ENCODE measurements around the gene NGEF.
"Not testable (repeated sequence)": the region's sequence is repeated elsewhere in the genome, so short reads cannot be mapped to it uniquely, and the experiment has no call there.

The NGEF gene

DNA sequence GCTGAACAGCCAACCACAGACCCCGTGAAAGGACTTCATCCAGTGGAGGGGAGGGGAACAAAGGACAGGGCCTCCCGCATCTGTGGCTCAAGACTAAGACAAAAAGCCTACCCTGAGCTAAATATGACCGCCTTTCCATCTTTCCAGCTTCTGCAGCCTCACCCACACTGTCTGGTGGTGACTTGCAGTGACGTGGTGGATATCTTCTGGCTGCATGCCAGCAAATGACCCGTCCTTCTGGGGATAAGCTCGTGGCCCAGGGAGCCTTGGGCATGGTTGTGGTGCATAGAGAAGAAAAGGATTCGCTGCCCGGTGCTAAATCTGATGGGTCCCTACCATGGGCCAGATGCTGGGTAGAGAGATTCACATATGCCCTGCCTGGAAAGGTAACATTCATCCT, 8.7 kb upstream of the NGEF start:
- DNase-seq (ENCODE audit: low read depth) = no peak

DNA sequence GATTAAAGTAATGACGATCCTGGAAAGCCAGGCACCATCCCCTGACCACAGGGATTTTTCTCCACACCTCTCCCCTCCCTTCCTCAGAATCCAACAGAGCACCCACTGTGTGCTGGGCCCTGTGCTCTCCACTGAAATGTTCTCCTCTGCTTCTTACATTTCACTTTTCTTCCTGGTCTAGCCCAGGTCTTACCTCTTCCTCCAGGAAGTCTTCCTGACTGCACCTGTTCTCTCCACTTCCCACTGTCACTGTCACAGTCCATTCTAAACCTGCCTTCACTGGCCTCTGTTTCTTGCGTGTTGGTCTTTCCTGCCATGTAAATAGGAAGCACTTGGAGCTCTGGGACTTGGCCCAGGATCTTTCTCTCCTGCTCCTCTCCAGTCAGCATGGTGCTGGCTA, 7.4 kb upstream of the NGEF start:
- no peak for DNase-seq (ENCODE audit: low read depth)

DNA sequence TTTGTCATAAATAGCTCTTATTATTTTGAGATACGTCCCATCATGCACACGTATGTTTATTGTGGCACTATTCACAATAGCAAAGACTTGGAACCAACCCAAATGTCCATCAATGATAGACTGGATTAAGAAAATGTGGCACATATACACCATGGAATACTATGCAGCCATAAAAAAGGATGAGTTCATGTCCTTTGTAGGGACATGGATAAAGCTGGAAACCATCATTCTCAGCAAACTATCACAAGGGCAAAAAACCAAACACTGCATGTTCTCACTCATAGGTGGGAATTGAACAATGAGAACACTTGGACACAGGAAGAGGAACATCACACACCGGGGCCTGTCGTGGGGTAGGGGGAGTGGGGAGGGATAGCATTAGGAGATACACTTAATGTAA, 6.6 kb upstream of the NGEF start:
- DNase-seq (ENCODE audit: low read depth) = not testable (repeated sequence)

DNA sequence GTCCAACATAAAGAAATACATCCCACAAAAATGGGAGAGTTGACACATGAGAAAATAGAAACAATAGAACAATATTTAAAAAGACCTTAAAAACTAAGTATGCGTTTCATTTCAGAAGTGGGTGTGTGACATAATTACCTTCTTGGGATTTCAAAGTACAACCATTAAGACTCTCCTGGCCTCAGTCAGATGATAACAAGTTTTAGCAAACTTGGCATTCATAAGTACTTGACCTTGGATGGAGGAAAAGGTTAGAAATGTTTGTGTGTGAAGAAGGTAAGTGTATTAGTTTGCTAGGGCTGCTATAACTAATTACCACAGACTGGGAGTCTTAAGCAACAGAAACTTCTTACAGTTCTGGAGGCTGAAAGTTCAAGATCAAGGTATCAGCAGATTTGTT, 4.9 kb upstream of the NGEF start:
- no peak for DNase-seq (ENCODE audit: low read depth)

DNA sequence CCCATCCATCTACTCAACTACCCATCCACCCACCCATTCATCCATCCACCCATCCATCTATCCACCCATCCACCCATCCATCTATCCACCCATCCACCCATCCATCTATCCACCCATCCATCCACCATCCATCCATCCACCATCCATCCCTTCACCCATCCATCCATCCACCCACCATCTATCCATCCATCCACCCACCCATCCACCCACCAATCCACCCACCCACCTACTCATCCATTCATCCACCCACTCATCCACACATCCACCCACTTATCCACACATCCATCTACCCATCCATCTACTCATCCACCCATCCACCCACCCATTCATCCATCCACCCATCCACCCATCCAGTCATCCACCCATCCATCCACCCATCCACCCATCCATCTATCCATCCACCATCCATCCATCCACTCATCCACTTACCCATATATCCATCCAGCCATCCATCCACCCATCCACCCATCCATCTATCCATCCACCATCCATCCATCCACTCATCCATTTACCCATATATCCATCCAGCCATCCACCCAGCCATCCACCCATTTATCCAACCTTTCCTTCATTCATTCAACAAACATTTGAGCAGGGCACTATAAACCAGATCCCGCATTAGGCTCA, 2.1 kb upstream of the NGEF start:
- no peak for DNase-seq (ENCODE audit: low read depth)

DNA sequence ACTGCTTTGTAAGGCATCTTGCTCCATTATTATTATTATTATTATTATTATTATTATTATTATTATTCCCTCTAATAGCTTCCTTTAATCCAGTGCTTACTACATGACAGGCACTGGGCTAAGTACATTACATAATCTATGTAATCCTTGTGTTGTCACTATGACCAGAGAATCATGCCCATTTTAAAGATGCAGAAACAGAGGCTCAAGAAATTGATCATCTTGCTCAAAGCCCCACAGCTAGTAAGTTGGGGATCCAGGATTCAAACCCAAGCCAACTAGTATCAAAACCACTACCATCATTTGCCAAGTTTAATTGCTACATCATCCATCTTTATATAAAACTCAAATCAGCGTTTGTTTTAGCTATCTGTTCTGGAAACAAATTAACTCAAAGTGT, 594 bp upstream of the NGEF start:
- DNase-seq (ENCODE audit: low read depth) = no peak

DNA sequence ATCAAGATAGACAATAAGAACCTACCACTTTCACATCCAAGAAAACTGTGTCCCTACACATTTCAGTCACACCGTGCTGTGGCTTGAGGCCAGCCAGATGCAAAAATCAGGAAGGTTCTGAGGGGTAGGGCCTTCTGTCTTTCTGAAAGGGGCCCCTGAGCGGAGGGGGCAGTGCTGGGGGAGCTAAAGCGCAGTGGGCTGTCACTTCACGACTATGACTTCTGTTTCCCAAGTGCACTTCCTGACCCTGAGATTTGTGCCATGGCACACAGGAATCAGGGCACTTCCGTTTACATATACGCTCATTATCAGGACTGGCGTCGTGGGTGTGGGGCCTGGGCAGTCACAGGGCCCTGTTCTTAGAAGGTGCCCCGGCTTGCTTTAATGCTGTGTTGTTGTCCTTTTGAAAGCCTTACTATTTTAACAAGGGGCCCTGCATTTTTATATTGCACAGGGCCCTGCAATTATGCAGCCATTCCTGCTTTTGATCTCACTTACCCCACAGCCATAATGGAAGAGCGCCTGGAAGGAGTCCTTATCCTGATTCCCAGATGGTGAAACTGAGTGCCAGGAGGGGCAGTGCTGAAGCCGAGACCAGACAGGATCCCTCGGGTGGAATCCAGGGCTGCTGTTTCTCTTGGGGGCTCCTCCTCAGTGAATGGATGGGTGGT, 620 bp downstream of the NGEF start:
- no peak for DNase-seq (ENCODE audit: low read depth)

DNA sequence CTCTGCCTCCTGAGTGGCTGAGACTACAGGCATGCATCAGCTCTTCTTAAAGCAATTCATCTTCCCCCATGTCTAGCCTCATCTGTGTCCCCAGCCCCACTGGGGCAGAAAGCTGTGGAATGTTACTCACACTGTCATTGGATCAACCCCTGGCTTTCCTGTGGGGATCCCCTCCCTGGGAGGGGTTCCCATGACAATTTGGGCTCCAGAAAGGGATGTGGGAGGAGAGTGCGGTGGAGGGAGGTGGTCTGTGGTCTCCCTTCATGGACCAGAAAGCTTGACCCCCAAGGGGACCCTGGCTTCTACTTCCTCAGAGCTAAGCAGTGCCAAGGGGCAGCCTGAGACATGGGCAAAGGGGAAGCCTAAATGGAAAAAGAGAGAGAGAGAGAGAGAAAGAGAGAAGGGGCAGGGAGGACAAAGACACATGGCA, 1.3 kb downstream of the NGEF start:
- no peak for DNase-seq (ENCODE audit: low read depth)

DNA sequence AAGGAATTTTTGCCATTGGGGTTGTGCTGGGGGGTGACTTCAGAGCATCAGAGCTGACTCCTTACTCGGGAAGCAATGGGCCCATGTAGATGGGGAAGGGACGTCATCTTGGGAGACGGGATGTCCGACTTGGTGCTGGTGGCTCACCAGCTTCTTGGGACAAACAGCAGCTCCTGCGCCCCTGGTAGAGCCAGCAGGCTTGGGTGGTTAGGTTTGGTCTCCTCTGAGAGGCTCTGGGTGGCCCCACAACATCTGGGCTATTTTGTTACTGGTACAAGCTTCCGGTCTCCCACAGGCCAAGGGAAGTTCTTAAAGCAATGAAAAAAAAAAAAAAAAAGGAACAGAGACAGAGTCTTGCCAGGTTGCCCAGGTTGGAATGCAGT, 1.8 kb downstream of the NGEF start:
- DNase-seq (ENCODE audit: low read depth) = no peak

DNA sequence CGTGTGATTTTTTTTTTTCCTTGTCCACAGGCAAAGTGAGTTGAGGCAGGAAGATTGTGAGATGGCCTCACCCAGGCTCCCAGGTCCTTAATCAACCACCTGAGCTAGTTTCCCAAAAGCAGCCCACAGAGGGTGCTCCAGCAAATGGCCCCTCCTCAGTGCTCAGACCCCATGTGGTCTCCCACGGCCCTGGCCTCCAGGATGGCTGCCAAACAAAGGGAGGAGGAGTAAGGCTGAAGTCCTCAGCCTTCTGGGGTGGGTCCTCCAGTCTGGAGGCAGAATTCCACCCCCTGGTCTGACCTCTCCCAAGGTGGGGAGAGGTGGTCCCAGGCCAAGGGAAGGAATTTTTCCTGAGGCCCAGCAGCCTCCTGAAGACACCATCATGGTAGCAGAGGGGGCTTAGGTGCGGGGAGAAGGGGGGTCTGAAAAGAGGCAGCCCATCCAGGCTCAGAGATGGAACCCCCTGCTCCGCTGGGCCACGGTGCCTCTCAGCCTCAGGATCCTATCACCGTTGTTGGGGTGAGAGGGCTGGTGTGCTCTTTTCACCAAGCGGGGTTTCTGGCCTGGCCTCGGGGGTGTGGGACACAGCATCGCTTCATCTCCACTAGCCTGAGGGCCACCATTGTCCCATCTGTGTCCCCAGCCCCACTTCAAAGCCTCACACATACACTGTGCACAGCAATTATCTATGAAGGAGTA, 2.3 kb downstream of the NGEF start:
- DNase-seq (ENCODE audit: low read depth) = no peak

DNA sequence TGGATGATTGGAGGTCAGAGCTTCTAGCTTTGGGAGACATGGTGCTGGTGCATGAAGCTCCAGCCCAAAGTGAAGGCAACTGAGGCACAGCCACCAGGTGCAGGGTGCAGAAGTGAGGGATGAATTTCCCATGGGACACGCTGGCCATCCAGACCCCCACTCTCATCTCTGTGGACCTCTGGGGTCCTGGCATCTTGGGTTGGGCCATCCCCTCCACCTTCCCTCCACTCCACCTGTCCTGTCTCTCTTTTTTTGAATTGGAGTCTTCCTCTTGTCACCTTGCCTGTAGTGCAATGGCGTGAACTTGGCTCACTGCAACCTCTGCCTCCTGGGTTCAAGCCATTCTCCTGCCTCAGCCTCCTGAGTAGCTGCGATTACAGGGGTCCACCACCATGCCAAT, 3.4 kb downstream of the NGEF start:
- no peak for DNase-seq (ENCODE audit: low read depth)

DNA sequence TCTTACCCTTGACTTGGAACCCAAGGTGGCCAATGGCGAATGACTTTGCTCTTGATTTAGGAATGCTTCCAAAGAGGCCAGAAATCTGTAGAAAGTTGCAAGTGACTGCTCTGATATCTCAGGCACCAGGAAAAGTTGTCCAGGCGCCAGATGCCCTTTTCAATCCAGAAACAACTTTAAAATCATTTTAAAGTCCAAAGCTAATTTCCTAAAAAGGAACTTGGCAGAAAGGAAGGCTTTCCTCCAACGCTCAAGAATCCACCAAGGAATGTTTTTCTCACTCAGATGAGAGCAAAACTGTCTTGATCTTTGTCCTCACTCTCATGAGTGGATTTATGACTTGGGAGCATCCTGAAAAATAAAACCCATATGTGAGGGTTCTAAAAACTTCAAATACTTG, 5.3 kb downstream of the NGEF start:
- DNase-seq (ENCODE audit: low read depth) = no peak

DNA sequence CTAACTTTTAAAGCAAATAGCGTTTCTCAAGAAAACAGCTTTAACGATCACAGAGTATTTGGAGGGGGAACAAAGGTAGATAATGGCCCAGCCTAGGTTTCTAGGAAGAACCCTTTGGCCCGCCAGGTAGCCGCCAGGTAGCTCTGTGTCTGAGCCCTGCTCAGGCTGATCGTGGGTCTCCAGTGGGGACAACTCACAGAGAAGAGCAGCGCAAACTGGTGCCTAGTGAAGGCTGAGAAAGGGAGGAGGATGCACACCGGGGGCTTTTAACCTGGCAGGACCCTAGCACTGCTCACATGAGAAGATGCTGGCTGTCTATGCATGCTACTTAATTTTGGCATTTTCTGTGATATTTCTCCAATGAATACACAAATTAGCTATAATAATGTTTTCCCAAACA, 5.8 kb downstream of the NGEF start:
- DNase-seq (ENCODE audit: low read depth) = no peak

DNA sequence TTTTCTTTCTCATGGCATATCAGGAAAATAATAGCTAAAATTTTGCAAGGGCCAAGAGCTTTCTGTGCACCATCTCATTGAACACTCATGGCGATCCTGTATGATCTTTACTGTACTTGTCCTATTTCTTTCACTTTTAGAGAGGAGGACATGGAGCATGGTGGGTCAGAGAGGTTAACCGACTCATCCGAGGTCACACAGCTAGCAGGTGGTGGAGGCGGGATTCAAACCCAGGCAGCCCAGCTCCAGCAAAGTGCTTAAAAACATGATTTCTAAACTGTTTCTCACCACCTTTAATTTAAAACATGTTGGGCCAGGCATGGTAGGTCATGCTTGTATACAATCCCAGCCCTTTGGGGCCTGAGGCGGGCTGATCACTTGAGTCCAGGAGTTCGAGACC, 6.4 kb downstream of the NGEF start:
- DNase-seq (ENCODE audit: low read depth) = no peak

DNA sequence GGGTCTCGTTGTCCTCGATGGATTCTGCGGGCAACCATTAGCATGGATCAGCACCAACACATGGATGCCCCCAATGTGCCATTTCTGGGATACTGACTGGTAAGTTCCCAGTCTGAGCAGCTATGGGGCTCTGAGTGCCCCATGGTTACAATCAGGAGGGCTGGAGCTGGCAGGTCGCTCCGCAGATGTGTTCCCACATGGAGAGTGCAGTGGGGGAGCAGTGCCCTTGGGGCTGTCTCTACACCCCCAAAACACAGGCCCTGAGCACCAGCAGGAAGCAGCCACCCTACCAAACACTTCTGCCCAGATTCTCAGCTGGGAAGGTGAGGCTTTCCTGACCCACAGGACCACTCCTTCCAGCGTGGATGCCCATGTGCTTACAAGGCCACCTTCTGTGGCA, 8.0 kb downstream of the NGEF start:
- no peak for DNase-seq (ENCODE audit: low read depth)

DNA sequence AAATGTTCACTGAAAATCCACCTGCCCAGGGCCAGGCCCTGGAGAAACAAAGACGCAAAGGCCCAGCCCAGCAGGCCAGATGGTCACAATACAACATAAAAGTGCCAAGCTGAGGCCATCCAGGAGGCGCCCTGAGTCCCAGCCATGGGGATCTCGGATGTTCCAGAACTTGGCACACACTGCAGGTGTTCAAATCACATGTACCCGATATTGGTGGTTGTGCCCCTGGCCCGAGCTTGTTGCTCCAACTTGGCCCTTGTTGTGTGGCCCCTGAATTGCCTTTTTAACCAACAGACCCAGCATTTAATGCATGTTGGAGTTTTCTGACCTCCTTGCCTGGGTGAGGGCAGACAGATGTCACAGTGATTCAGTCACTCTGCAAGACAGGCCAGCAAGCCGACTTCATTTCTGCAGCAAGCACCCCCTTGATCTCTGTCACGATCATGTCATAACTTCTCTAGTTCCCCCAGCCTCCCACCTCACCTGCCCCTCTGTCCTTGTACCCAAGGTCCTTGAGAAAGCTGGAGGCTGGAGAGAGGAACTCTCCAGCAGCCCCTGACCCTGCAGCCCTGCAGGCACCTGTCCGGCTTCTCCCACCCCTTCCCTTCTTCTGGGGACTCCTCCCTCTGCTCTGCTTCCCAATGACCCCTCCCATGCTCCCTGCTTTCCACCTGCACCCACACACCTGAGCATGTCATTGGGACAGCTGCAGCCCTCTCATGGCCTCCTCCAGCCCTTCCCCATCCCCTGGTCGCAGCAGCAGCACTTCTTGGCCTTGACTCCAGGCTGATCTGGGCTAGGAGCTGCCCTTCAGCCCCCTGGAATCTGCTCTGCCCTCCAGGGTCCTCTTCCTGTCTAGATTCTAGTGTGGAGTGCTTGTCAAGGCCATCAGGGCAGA, 9.1 kb downstream of the NGEF start:
- DNase-seq (ENCODE audit: low read depth) = no peak

DNA sequence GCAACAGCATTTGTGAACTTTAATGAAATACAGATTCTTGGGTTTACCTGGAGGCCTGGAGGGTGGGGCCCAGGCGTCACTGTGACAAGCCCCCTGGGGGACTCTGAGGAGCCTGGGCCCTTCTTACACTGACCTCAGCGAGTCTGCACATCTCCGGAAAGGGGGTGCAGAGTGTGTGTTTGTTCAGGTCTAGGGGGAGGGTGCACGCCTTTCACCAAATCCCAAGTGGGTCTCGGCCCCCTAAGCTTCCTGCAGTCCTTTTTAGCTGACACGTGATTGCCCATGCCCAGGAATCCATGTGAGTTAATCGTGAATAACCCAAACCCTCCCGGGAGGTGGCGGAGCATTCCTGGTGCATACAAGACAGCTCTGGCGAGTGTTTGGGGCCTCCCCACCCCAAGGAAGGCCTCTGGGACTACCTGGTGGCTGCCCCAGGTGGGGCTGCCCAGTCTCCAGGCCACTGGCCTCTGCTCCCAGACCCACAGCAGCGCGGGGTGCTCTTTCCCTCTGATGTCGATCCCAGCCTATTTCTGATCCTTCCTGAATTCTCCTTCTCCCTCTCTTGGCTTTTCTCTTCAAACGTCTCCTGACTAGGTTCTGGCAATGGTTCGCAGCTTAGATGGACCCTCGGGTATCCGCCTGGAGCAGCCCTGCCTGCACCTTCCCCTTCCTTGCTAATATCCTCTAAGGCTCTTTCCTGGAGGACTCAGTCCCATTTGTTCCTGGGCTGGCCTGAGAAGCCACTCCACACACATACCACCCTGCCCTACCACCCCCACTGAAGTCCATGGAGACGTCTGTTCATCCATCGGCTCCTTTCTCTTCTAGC, 10.0 kb downstream of the NGEF start:
- no peak for DNase-seq (ENCODE audit: low read depth)

DNA sequence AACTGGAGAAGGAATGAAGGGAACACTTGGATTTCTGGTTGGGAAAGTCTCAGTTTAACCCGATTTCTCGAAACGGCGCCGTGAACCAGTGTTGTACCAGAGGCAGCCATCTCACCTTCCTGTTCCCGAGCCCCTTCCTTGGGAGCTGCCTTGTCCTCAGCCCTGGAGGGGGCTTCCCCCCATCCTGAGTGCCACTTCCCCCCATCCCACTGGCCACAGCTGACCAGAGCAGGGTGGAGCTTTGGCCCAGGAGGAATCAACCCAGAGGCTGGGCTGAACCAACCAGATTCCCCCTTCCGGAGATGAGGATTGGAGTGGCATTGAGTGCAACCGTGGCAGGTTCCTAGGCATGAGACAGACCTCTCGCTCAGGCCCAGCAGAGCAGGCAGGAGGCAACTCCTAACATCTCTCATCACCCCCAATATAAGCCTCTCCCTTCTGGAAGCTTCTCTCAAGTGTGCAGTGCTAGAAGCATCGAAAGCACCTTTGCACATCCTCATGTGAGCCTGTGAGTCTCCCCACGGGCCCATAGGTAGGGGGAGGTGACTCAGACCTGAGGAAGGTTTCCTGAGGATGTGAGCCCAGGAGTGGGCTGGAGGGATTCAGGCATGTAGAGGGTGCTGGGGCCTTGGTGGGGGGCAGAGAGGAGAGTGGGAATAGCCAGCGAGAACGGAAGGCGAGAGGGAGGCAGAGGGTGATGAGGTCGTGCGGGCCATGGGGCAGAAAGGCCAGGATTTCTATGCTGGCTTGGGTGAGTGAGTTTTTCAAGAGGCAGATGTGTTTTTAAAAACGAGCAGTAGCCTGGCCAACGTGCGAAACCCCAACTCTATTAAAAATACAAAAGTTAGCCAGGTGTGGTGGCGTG, 11.9 kb downstream of the NGEF start:
- DNase-seq (ENCODE audit: low read depth) = no peak

DNA sequence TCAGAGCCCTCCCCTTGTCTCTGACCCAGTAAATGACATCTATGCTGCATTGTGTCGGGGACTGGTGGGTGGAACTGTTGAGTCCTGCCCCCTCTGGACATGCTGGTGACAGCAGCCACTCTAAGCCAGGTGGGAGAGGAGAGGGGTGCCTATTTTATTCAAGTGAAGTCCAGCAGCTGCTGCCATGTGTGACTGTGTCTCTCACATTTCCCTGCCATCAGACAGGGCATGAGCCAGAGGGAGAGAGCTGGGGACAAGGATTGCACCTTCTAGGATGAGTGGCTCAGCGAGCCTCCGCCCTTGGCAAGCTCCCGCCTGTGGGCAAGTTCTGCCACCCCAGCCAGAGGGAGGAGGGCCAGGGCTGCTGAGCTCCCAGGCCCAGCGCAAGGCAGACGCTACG, 13.7 kb downstream of the NGEF start:
- DNase-seq (ENCODE audit: low read depth) = no peak

DNA sequence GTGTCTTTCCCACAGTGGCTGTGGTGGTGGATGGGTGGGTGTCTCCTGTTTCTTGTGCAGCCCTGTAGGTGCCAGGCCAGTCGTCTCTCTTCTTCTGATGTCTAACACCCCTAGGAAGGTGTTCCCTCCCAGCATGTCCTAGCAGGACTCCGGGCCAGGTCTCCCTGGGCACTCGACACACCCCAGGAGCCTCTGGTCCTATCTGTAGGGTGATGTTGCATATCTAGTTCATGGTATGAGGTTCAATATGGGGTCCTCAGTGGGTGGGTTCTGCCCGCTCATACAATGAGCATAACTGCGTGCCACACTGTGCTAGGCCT, 14.4 kb downstream of the NGEF start:
- no peak for DNase-seq (ENCODE audit: low read depth)
